H1 (cell line): ENCODE measurements around the gene MBNL1. TPM values are rescaled to one million over a fixed set of nuclear protein-coding genes. Genes with fewer than 3 reads are reported as not detected.
A peak's percentile ranks its signal among the peaks of the same experiment; 100 is the strongest.

Source experiments
- CTCF ChIA-PET: fragments of 300-600 bp; sonication (Branson Sonifier 250); formaldehyde crosslinking; loops from one replicate; lab custom pipeline; 2021; ENCODE audit not compliant: partially characterized antibody; lab: Charles Lee
- POLR2A ChIA-PET: fragments of 300-600 bp; sonication (Branson Sonifier 250); formaldehyde crosslinking; loops from one replicate; lab custom pipeline; 2021; ENCODE audit warnings: inconsistent platforms; ENCODE audit not compliant: partially characterized antibody; lab: Charles Lee
- DNase-seq, 2 experiments: peaks; one replicate each; pipeline versions ENCODE4 v3.0.0 to v3.0.0-alpha.2; 2010 to 2022; ENCODE audit warnings: low spot score in 2 of 2, low read depth in 1 of 2, mixed read lengths in 1 of 2
- FAIRE-seq: peaks from 2 replicates; lab custom pipeline; 2011; peaks lifted over from hg19 to GRCh38; lab: Jason Lieb, UNC
- H2AFZ ChIP-seq: 2 replicates; pipeline ENCODE4 v1.8.1; 2012; ENCODE audit warnings: low read length, inconsistent platforms
- H2AK5ac ChIP-seq: 2 replicates; pipeline ENCODE4 v1.6.1; 2013; ENCODE audit warnings: low read depth, low read length
- H2BK120ac ChIP-seq: replicated peaks from 2 replicates; pipeline ENCODE3; 2013; ENCODE audit warnings: low read depth, low read length, inconsistent platforms
- H2BK12ac ChIP-seq: 2 replicates; pipeline ENCODE4 v1.6.1; 2013; ENCODE audit warnings: low read depth, low read length
- H2BK15ac ChIP-seq: 2 replicates; pipeline ENCODE4 v1.6.1; 2013; ENCODE audit warnings: low read length
- H2BK20ac ChIP-seq: 2 replicates; pipeline ENCODE4 v1.6.1; 2013; ENCODE audit warnings: low read length
- H2BK5ac ChIP-seq: 2 replicates; pipeline ENCODE4 v1.6.1; 2013; ENCODE audit warnings: low read depth, low read length
- H3K14ac ChIP-seq: 2 replicates; pipeline ENCODE4 v1.6.1; 2013; ENCODE audit warnings: inconsistent platforms; ENCODE audit not compliant: insufficient read length
- H3K18ac ChIP-seq: 2 replicates; pipeline ENCODE4 v1.6.1; 2013; ENCODE audit warnings: low read length; ENCODE audit errors: extremely low read depth
- H3K23ac ChIP-seq: 2 replicates; pipeline ENCODE4 v1.6.1; 2013; ENCODE audit warnings: inconsistent platforms; ENCODE audit not compliant: insufficient read length
- H3K23me2 ChIP-seq: 2 replicates; pipeline ENCODE4 v1.6.1; 2013; ENCODE audit warnings: low read depth, low read length
- H3K27ac ChIP-seq: 2 replicates; pipeline ENCODE4 v1.6.1; 2011; ENCODE audit warnings: low read depth, low read length, inconsistent platforms
- H3K27me3 ChIP-seq, 4 experiments: replicated peaks in 1 of 4; 1 replicate in 1 of 4; 2 replicates in 3 of 4; pipeline versions ENCODE4 v1.6.1 to v1.8.1; 2011 to 2013; ENCODE audit warnings: low read length in 3 of 4, mild to moderate bottlenecking in 3 of 4, inconsistent platforms in 2 of 4, mixed read lengths in 2 of 4, moderate library complexity in 1 of 4; ENCODE audit not compliant: control insufficient read depth in 3 of 4, insufficient read depth in 3 of 4; ENCODE audit errors: extremely low read depth in 1 of 4
- H3K36me3 ChIP-seq, 4 experiments: 2 replicates each; pipeline versions ENCODE4 v1.6.1 to v1.8.1; 2011 to 2013; ENCODE audit warnings: mild to moderate bottlenecking in 4 of 4, low read length in 3 of 4, moderate library complexity in 2 of 4, control low read depth in 1 of 4, inconsistent platforms in 1 of 4; ENCODE audit not compliant: insufficient read depth in 4 of 4, control insufficient read depth in 2 of 4
- H3K4ac ChIP-seq: replicated peaks from 2 replicates; pipeline ENCODE3; 2013; ENCODE audit warnings: low read length, low read depth, mixed read lengths, inconsistent platforms; ENCODE audit not compliant: insufficient read length
- H3K4me1 ChIP-seq, 4 experiments: replicated peaks in 1 of 4; 1 replicate in 1 of 4; 2 replicates in 3 of 4; pipeline versions ENCODE4 v1.6.1 to v1.8.1; 2011 to 2013; ENCODE audit warnings: low read length in 3 of 4, inconsistent platforms in 2 of 4, mixed read lengths in 1 of 4; ENCODE audit not compliant: insufficient read depth in 4 of 4, control insufficient read depth in 3 of 4
- H3K4me2 ChIP-seq, 2 experiments: 2 replicates each; pipeline versions ENCODE4 v1.6.1 to v1.8.1; 2011 to 2013; ENCODE audit warnings: low read depth in 2 of 2, low read length in 2 of 2, control low read depth in 1 of 2, inconsistent platforms in 1 of 2, mild to moderate bottlenecking in 1 of 2; ENCODE audit not compliant: insufficient read depth in 1 of 2
- H3K4me3 ChIP-seq, 4 experiments: fragments of 200-600, 300-600 bp in 1 of 4; sonication (generic), shearing (Covaris generic), sonication (Bioruptor Twin) in 1 of 4; 2 replicates each; pipeline versions ENCODE4 v1.5.1 to v1.8.1; 2011 to 2016; ENCODE audit warnings: low read length in 4 of 4, low read depth in 3 of 4, control low read depth in 2 of 4, inconsistent platforms in 2 of 4, mild to moderate bottlenecking in 2 of 4, mixed read lengths in 1 of 4, moderate library complexity in 1 of 4; ENCODE audit not compliant: insufficient read depth in 2 of 4; ENCODE audit errors: extremely low read depth in 1 of 4
- H3K56ac ChIP-seq: replicated peaks from 2 replicates; pipeline ENCODE3; 2013; ENCODE audit warnings: low read depth, mild to moderate bottlenecking, mixed read lengths, low read length, inconsistent platforms; ENCODE audit not compliant: insufficient read length
- H3K79me1 ChIP-seq: 2 replicates; pipeline ENCODE4 v1.6.1; 2013; ENCODE audit warnings: low read depth, low read length, control low read depth
- H3K79me2 ChIP-seq, 2 experiments: 2 replicates each; pipeline versions ENCODE4 v1.6.1 to v1.8.1; 2012 to 2013; ENCODE audit warnings: low read length in 2 of 2, mild to moderate bottlenecking in 2 of 2, inconsistent platforms in 1 of 2; ENCODE audit not compliant: insufficient read depth in 2 of 2, control insufficient read depth in 1 of 2
- H3K9ac ChIP-seq, 4 experiments: replicated peaks in 1 of 4; 1 replicate in 1 of 4; 2 replicates in 3 of 4; pipeline versions ENCODE4 v1.6.1 to v1.8.1; 2011 to 2013; ENCODE audit warnings: low read depth in 3 of 4, low read length in 3 of 4, control low read depth in 2 of 4, mild to moderate bottlenecking in 2 of 4, moderate library complexity in 2 of 4, inconsistent platforms in 1 of 4; ENCODE audit errors: extremely low read depth in 1 of 4
- H3K9me3 ChIP-seq, 2 experiments: 2 replicates each; pipeline versions ENCODE4 v1.6.1 to v1.8.1; 2012 to 2013; ENCODE audit warnings: mild to moderate bottlenecking in 2 of 2, moderate library complexity in 2 of 2, control low read depth in 1 of 2, inconsistent platforms in 1 of 2, low read depth in 1 of 2, low read length in 1 of 2, mixed read lengths in 1 of 2; ENCODE audit not compliant: insufficient read depth in 2 of 2
- H4K20me1 ChIP-seq, 2 experiments: replicated peaks in 1 of 2; 2 replicates each; pipeline versions ENCODE3 to v1.8.1; 2011 to 2013; ENCODE audit warnings: inconsistent platforms in 2 of 2, low read length in 2 of 2, mild to moderate bottlenecking in 1 of 2; ENCODE audit not compliant: insufficient read depth in 2 of 2, control insufficient read depth in 1 of 2
- H4K5ac ChIP-seq: 2 replicates; pipeline ENCODE4 v1.6.1; 2013; ENCODE audit warnings: low read length, low read depth, mixed read lengths, inconsistent platforms; ENCODE audit not compliant: insufficient read length
- H4K8ac ChIP-seq: 2 replicates; pipeline ENCODE4 v1.8.0; 2013; ENCODE audit warnings: mild to moderate bottlenecking, moderate library complexity, low read length, inconsistent platforms; ENCODE audit not compliant: insufficient read depth; ENCODE audit errors: extremely low read depth
- H4K91ac ChIP-seq: replicated peaks from 2 replicates; pipeline ENCODE3; 2013; ENCODE audit warnings: low read length, mixed read lengths, inconsistent platforms; ENCODE audit not compliant: insufficient read length
- HDAC6 ChIP-seq: IDR thresholded peaks from one replicate; pipeline ENCODE4 v1.7.1; 2012; ENCODE audit warnings: low read depth, mild to moderate bottlenecking, inconsistent platforms, low read length, moderate library complexity
- NANOG ChIP-seq: IDR thresholded peaks from 2 replicates; pipeline ENCODE4 v1.6.1; 2011; ENCODE audit warnings: low read length, low read depth, mild to moderate bottlenecking, inconsistent platforms; ENCODE audit not compliant: insufficient read depth, poor library complexity, severe bottlenecking
- NRF1 ChIP-seq: IDR thresholded peaks from 2 replicates; pipeline ENCODE4 v1.6.1; 2011; ENCODE audit warnings: mild to moderate bottlenecking, low read depth, low read length, improper control_type of control experiment
- POLR2A ChIP-seq, 2 experiments: IDR thresholded peaks; 1 replicate in 1 of 2; 2 replicates in 1 of 2; pipeline ENCODE4 v1.6.1; 2011; ENCODE audit warnings: low read depth in 2 of 2, low read length in 2 of 2, mild to moderate bottlenecking in 2 of 2; ENCODE audit errors: control extremely low read depth in 1 of 2
- RAD21 ChIP-seq, 2 experiments: IDR thresholded peaks in 1 of 2; conservative IDR thresholded peaks in 1 of 2; 2 replicates each; pipeline ENCODE4 v1.6.1; 2011; ENCODE audit warnings: low read depth in 2 of 2, low read length in 2 of 2, improper control_type of control experiment in 1 of 2, inconsistent platforms in 1 of 2, mild to moderate bottlenecking in 1 of 2, moderate library complexity in 1 of 2
- SAP30 ChIP-seq: fragments of 300-600 bp; sonication (generic); IDR thresholded peaks from 2 replicates; pipeline ENCODE4 v1.7.1; 2012; ENCODE audit warnings: low read length, moderate library complexity, mild to moderate bottlenecking, inconsistent platforms; ENCODE audit not compliant: insufficient read depth, insufficient replicate concordance
- SP4 ChIP-seq: IDR thresholded peaks from 2 replicates; pipeline ENCODE4 v1.6.1; 2012; ENCODE audit warnings: low read length, inconsistent platforms
- SRF ChIP-seq: IDR thresholded peaks from 2 replicates; pipeline ENCODE4 v1.6.1; 2011; ENCODE audit warnings: mild to moderate bottlenecking, low read depth, low read length, moderate library complexity
- USF2 ChIP-seq: IDR thresholded peaks from 2 replicates; pipeline ENCODE4 v1.6.1; 2011; ENCODE audit warnings: low read length, improper control_type of control experiment
- WGBS, 2 experiments: shearing (Covaris generic) in 1 of 2; methylation state at CpG; one replicate each; pipeline versions ENCODE4 v1.1.6 to v1.1.7; 2013 to 2015; ENCODE audit warnings: low lambda C conversion rate in 2 of 2, mixed read lengths in 2 of 2, inconsistent platforms in 1 of 2, low coverage in 1 of 2, missing lambda C conversion rate in 1 of 2; ENCODE audit not compliant: insufficient replicate concordance in 2 of 2, insufficient coverage in 1 of 2, insufficient read length in 1 of 2; ENCODE audit errors: extremely low coverage in 1 of 2, missing lambda C conversion rate in 1 of 2; 5-methylcytosine and 5-hydroxymethylcytosine counted together
- polyA plus RNA-seq, 7 experiments: library from polyadenylated mRNA; depleted of rRNA in 3 of 7; stranded (reverse) in 5 of 7; unstranded in 2 of 7; fragments of >200 nt in 5 of 7; fragments of 200-250 nt in 2 of 7; gene quantifications; 1 replicate in 5 of 7; 2 replicates in 1 of 7; 4 replicates in 1 of 7; pipeline versions ENCODE4 v1.2.1 to v1.2.3, GENCODE V29; 2011 to 2013; ENCODE audit warnings: missing spikeins in 2 of 7, mixed read lengths in 2 of 7
- total RNA-seq: library from RNA; stranded (reverse); fragmentation: NEBNext Ultra II Directional; extraction: Animal tissue kit (Norgen Biotek cat#: 25700); gene quantifications from 2 replicates; pipeline ENCODE4 v1.2.1, GENCODE V29; 2021
- TF ChIP-seq, protein P1 (sequence below): IDR thresholded peaks from 2 replicates; pipeline ENCODE4 v1.6.1; 2012; ENCODE audit warnings: inconsistent platforms

Gene MBNL1
- total and polyA plus RNA-seq, 2 of the 8 experiments (the other 6 are each of a cell fraction or from before 2014, with no cell fraction given), result 5.0 to 16.4 TPM

DNA sequence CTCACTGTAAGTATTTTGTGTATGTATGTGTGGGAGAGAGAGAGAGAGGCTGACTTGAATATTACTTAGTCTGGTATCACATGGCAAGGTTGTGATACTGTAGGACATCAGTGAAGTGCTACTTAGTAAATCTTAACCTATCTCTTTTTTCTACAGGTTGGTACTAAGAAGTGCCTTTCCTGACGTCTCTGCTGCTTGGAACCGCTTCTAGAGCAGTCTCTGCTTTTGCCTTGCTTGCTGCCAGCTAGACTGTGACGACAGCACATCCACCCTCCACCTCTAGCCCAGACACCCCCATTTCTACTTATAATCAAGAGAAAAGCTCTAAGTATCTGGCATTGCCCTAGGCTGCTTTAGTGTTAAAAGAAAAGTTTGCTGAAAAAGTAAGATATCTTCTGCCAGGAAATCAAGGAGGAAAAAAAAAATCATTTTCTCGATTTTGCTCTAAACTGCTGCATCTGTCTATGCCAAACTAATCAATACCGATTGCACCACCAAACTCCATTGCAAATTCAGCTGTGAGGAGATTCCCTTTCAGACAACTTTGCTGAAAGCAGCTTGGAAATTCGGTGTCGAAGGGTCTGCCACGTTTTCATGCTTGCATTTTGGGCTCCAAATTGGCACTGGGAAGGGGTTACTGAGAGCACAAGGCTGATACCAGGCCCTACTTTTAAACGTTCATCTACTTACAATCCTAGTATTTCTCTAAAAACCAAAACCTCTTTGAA, 30.7 kb downstream of the MBNL1 start:
- Histone ChIP-seq H3K79me2 (peaks cover 0 to 40% of the 10 kb centered on the region in 2 experiments; a peak in 2 of 4 replicates), H4K91ac (no peak overlapping the region), H2AFZ (no peak overlapping the region), H3K56ac (no peak overlapping the region), H3K27ac (no peak overlapping the region), H3K36me3 (no peaks in the 10 kb centered on the region; a peak in 1 of 8 replicates), H3K23ac (no peak overlapping the region), H3K27me3 (no peaks in the 10 kb centered on the region), H3K79me1 (peaks cover 3% of the 10 kb centered on the region; the same call in 1 of the 2 replicates), H3K4me2 (peak overlapping the region in 1 of 2 experiments; percentile 52; a peak in 1 of 4 replicates), H3K14ac (no peak overlapping the region), H2BK120ac (no peak overlapping the region), H2AK5ac (no peak overlapping the region), H2BK5ac (no peak overlapping the region), H3K9me3 (no peaks in the 10 kb centered on the region), H3K9ac (no peak overlapping the region), H3K18ac (no peak overlapping the region), H3K4me1 (peaks cover 3 to 16% (median 9%) of the 10 kb centered on the region in 4 experiments), H3K4me3 (no peak overlapping the region), H3K23me2 (no peaks in the 10 kb centered on the region), H2BK15ac (no peak overlapping the region), H4K20me1 (no peaks in the 10 kb centered on the region), H4K5ac (no peak overlapping the region), H3K4ac (no peak overlapping the region), H2BK20ac (no peak overlapping the region), H2BK12ac (no peak overlapping the region), H4K8ac (no peak overlapping the region)
- POLR2A ChIA-PET, result interaction anchor here (0.6 kb wide), 1 partner anchor 901 kb away, joined by 3 read pairs; no protein-coding TSS in a partner anchor
- DNase-seq (no peak), FAIRE-seq (no peak)
- WGBS, 2 experiments, result 84% methylated on average over 9 of the region's 9 CpGs; no CpG with 5 or more reads in 1 of the 2 experiments
- CTCF ChIA-PET, result interaction anchor here (0.7 kb wide), 1 partner anchor 93 kb away, joined by 3 read pairs; no protein-coding TSS in a partner anchor
- TF ChIP-seq USF2, result no peak
- no peak for TF ChIP-seq SRF
- no peak for TF ChIP-seq NRF1
- TF ChIP-seq RAD21 (IDR thresholded peaks at IDR 0.05 in 1 of 2, conservative IDR thresholded peaks at IDR 0.05 in 1 of 2; ENCODE audit: low read depth in 2 of 2, low read length in 2 of 2), result no peak
- no peak for TF ChIP-seq SP4
- TF ChIP-seq, protein P1, sequence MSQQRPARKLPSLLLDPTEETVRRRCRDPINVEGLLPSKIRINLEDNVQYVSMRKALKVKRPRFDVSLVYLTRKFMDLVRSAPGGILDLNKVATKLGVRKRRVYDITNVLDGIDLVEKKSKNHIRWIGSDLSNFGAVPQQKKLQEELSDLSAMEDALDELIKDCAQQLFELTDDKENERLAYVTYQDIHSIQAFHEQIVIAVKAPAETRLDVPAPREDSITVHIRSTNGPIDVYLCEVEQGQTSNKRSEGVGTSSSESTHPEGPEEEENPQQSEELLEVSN, result no peak
- no peak for TF ChIP-seq SAP30
- TF ChIP-seq POLR2A (IDR thresholded peaks at IDR 0.05; ENCODE audit: control extremely low read depth in 1 of 2, low read depth in 2 of 2, low read length in 2 of 2), result no peak
- no peak for TF ChIP-seq HDAC6
- no peak for TF ChIP-seq NANOG
